Astrocyte (in vitro differentiated cells and primary cell): ENCODE measurements around the gene RSKR. TPM values are rescaled to one million over a fixed set of nuclear protein-coding genes. Genes with fewer than 3 reads are reported as not detected.
"Not testable (repeated sequence)": the region's sequence is repeated elsewhere in the genome, so short reads cannot be mapped to it uniquely, and the experiment has no call there.

Experiments
- DNase-seq: peaks from one replicate; pipeline ENCODE4 v3.0.0-alpha.2; 2010; ENCODE audit warnings: low read depth
- FAIRE-seq: peaks from 2 replicates; lab custom pipeline; 2011; peaks lifted over from hg19 to GRCh38; lab: Jason Lieb, UNC
- H2AFZ ChIP-seq: 2 replicates; pipeline ENCODE4 v1.6.0; 2012; ENCODE audit warnings: low read depth, low read length, inconsistent platforms
- H3K27ac ChIP-seq: 2 replicates; pipeline ENCODE4 v1.5.1; 2011; ENCODE audit warnings: low read depth, low read length, inconsistent platforms
- H3K27me3 ChIP-seq: 2 replicates; pipeline ENCODE4 v1.6.0; 2011; ENCODE audit warnings: low read length, inconsistent platforms; ENCODE audit not compliant: insufficient read depth
- H3K36me3 ChIP-seq: 2 replicates; pipeline ENCODE4 v1.5.1; 2011; ENCODE audit warnings: low read length, inconsistent platforms; ENCODE audit not compliant: insufficient read depth
- H3K4me1 ChIP-seq: 2 replicates; pipeline ENCODE4 v1.5.1; 2011; ENCODE audit warnings: low read length, inconsistent platforms; ENCODE audit not compliant: insufficient read depth
- H3K4me2 ChIP-seq: 2 replicates; pipeline ENCODE4 v1.6.0; 2012; ENCODE audit warnings: low read length, inconsistent platforms
- H3K4me3 ChIP-seq: 2 replicates; pipeline ENCODE4 v1.5.1; 2011; ENCODE audit warnings: low read depth, mild to moderate bottlenecking, low read length, inconsistent platforms; ENCODE audit not compliant: insufficient read depth
- H3K79me2 ChIP-seq: 2 replicates; pipeline ENCODE4 v1.6.0; 2012; ENCODE audit warnings: mild to moderate bottlenecking, low read length, inconsistent platforms; ENCODE audit not compliant: insufficient read depth
- H3K9ac ChIP-seq: 2 replicates; pipeline ENCODE4 v1.6.0; 2012; ENCODE audit warnings: mild to moderate bottlenecking, low read length, inconsistent platforms
- H3K9me3 ChIP-seq: 2 replicates; pipeline ENCODE4 v1.5.1; 2012; ENCODE audit warnings: low read depth, mild to moderate bottlenecking, low read length, inconsistent platforms; ENCODE audit not compliant: insufficient read depth
- H4K20me1 ChIP-seq: 2 replicates; pipeline ENCODE4 v1.6.0; 2012; ENCODE audit warnings: low read length, inconsistent platforms; ENCODE audit not compliant: insufficient read depth
- H3K27ac Mint-ChIP-seq: one replicate; pipeline ENCODE4 v1.8.0; 2021; ENCODE audit warnings: mild to moderate bottlenecking, mixed read lengths; ENCODE audit not compliant: unreplicated experiment
- H3K27me3 Mint-ChIP-seq: one replicate; pipeline ENCODE4 v1.8.0; 2021; ENCODE audit warnings: low read depth, mixed read lengths; ENCODE audit not compliant: unreplicated experiment
- H3K36me3 Mint-ChIP-seq: one replicate; pipeline ENCODE4 v1.8.0; 2021; ENCODE audit warnings: low read depth, mixed read lengths; ENCODE audit not compliant: unreplicated experiment
- H3K4me1 Mint-ChIP-seq: one replicate; pipeline ENCODE4 v1.8.0; 2021; ENCODE audit warnings: low read depth, mixed read lengths; ENCODE audit not compliant: unreplicated experiment
- H3K4me3 Mint-ChIP-seq: one replicate; pipeline ENCODE4 v1.8.0; 2021; ENCODE audit warnings: mild to moderate bottlenecking, moderate library complexity, mixed read lengths; ENCODE audit not compliant: unreplicated experiment
- H3K9me3 Mint-ChIP-seq: one replicate; pipeline ENCODE4 v1.8.0; 2021; ENCODE audit warnings: mild to moderate bottlenecking, mixed read lengths; ENCODE audit not compliant: unreplicated experiment
- CTCF ChIP-seq: IDR thresholded peaks from 2 replicates; pipeline ENCODE4 v1.5.1; 2011; ENCODE audit warnings: low read depth, mild to moderate bottlenecking, inconsistent platforms, low read length, moderate library complexity; ENCODE audit not compliant: insufficient read depth
- EZH2 ChIP-seq: IDR thresholded peaks from 2 replicates; pipeline ENCODE4 v1.6.1; 2012; ENCODE audit warnings: mild to moderate bottlenecking, low read length, inconsistent platforms; ENCODE audit not compliant: insufficient read depth
- total RNA-seq: library from RNA; stranded (reverse); gene quantifications from 2 replicates; pipeline ENCODE4 v1.2.1, GENCODE V29; 2021

RSKR gene
- total RNA-seq, 1 donor from 2014 or later: 13.5 TPM

GRCh38 chr17:28661635-28662526, 47.9 kb upstream of the RSKR start, which contains the start of the genes SDF2 and SUPT6H:
SDF2 (minus strand) TSS chr17:28661906; CDS start chr17:28661876, 30 bp downstream.
SUPT6H (plus strand) TSS chr17:28662205; CDS start chr17:28673402, 11,197 bp downstream.
- no peak for TF ChIP-seq CTCF
- TF ChIP-seq EZH2: no peak
- Histone ChIP-seq H3K9me3 (no peaks in the 10 kb centered on the region), H3K4me3 (peak within 1 kb of the TSS; percentile 87), H3K27me3 (no peaks in the 10 kb centered on the region), H3K4me2 (peak within 1 kb of the TSS; percentile 89), H3K27ac (peak within 1 kb of the TSS; percentile 97), H4K20me1 (peaks cover 55% of the 10 kb centered on the region), H3K36me3 (peaks cover 4% of the 10 kb centered on the region), H3K79me2 (peaks cover 90% of the 10 kb centered on the region), H3K4me1 (peaks cover 11% of the 10 kb centered on the region), H2AFZ (peak within 1 kb of the TSS; percentile 93), H3K9ac (peak within 1 kb of the TSS; percentile 96)
- Mint-ChIP-seq H3K27ac (peak within 1 kb of the TSS; percentile 100), H3K9me3 (no peaks in the 10 kb centered on the region), H3K36me3 (peaks cover 25% of the 10 kb centered on the region), H3K4me1 (peaks cover 20% of the 10 kb centered on the region), H3K27me3 (no peaks in the 10 kb centered on the region), H3K4me3 (peak within 1 kb of the TSS; percentile 100)
- DNase-seq (peak; percentile 67), FAIRE-seq (no peak)

GRCh38 chr17:28659497-28659881, 45.5 kb upstream of the RSKR start:
- H3K27ac Mint-ChIP-seq: peak overlapping the region; percentile 18
- not testable (repeated sequence) for H3K4me2 ChIP-seq, H2AFZ ChIP-seq, H3K9me3 ChIP-seq, H3K4me3 ChIP-seq, H3K27me3 ChIP-seq, H3K27me3 Mint-ChIP-seq, H3K9ac ChIP-seq, FAIRE-seq, H3K9me3 Mint-ChIP-seq, H3K27ac ChIP-seq, DNase-seq, H3K4me3 Mint-ChIP-seq
- Histone ChIP-seq H3K4me1 (peaks cover 11% of the 10 kb centered on the region), H3K79me2 (peaks cover 87% of the 10 kb centered on the region), H4K20me1 (peaks cover 44% of the 10 kb centered on the region), H3K36me3 (peaks cover 14% of the 10 kb centered on the region)
- H3K4me1 Mint-ChIP-seq: peaks cover 12% of the 10 kb centered on the region
- peaks cover 20% of the 10 kb centered on the region for H3K36me3 Mint-ChIP-seq

- not testable (repeated sequence) for FAIRE-seq, H2AFZ ChIP-seq, H3K4me2 ChIP-seq, H3K9ac ChIP-seq, H3K27me3 ChIP-seq, DNase-seq, H3K4me1 Mint-ChIP-seq, H3K4me3 Mint-ChIP-seq, H3K4me3 ChIP-seq, H3K9me3 ChIP-seq, H3K27ac ChIP-seq, H3K27me3 Mint-ChIP-seq, H3K9me3 Mint-ChIP-seq, H3K27ac Mint-ChIP-seq
- H3K4me1 ChIP-seq: peaks cover 11% of the 10 kb centered on the region
- peaks cover 85% of the 10 kb centered on the region for H3K79me2 ChIP-seq
- H3K36me3 ChIP-seq: peaks cover 14% of the 10 kb centered on the region
- peaks cover 20% of the 10 kb centered on the region for H3K36me3 Mint-ChIP-seq
- peaks cover 42% of the 10 kb centered on the region for H4K20me1 ChIP-seq
Measured at GRCh38 chr17:28658766-28659496, 44.9 kb upstream of the RSKR start.

- not testable (repeated sequence) for H3K27ac Mint-ChIP-seq, FAIRE-seq, H3K4me1 ChIP-seq, H3K9me3 Mint-ChIP-seq, H3K9me3 ChIP-seq, H3K9ac ChIP-seq, H3K27me3 Mint-ChIP-seq, H3K27me3 ChIP-seq, DNase-seq, H3K4me3 ChIP-seq, H2AFZ ChIP-seq, H3K27ac ChIP-seq, H3K4me2 ChIP-seq, H3K4me3 Mint-ChIP-seq, H3K4me1 Mint-ChIP-seq
- peaks cover 20% of the 10 kb centered on the region for H3K36me3 Mint-ChIP-seq
- Histone ChIP-seq H3K79me2 (peaks cover 80% of the 10 kb centered on the region), H3K36me3 (peaks cover 14% of the 10 kb centered on the region), H4K20me1 (peaks cover 36% of the 10 kb centered on the region)
Measured at GRCh38 chr17:28658342-28658741, 44.4 kb upstream of the RSKR start.
